Endothelial cell of umbilical vein (primary cell): ENCODE measurements around the gene TK1. TPM values are rescaled to one million over a fixed set of nuclear protein-coding genes. Genes with fewer than 3 reads are reported as not detected.

Source experiments
- BruUV-seq: library from RNA; stranded (reverse); fragments of 400-500 nt; replicated peaks from 2 replicates; lab custom pipeline; 2021; lab: Mats Ljungman, UMichigan
- CTCF ChIA-PET: fragments of 300-600, 350-600 bp; sonication (Branson Sonifier 250); formaldehyde crosslinking; loops from one replicate; lab custom pipeline; 2021; ENCODE audit warnings: antibody characterized with exemption, inconsistent platforms; lab: Charles Lee
- POLR2A ChIA-PET: fragments of 300-600, 350-600 bp; sonication (Branson Sonifier 250); formaldehyde crosslinking; loops from one replicate; lab custom pipeline; 2021; ENCODE audit warnings: antibody characterized with exemption, inconsistent platforms; lab: Charles Lee
- DNase-seq: peaks from one replicate; pipeline ENCODE4 v3.0.0-alpha.2; 2011; ENCODE audit warnings: low read depth, low spot score
- FAIRE-seq: peaks from 2 replicates; lab custom pipeline; 2011; peaks lifted over from hg19 to GRCh38; lab: Jason Lieb, UNC
- H2AFZ ChIP-seq: 2 replicates; pipeline ENCODE4 v1.6.0; 2012; ENCODE audit warnings: low read depth, low read length, control low read depth, inconsistent platforms
- H3K27ac ChIP-seq: 2 replicates; pipeline ENCODE4 v1.5.1; 2011; ENCODE audit warnings: low read depth, mild to moderate bottlenecking, control low read depth, low read length, moderate library complexity; ENCODE audit not compliant: insufficient read depth
- H3K27me3 ChIP-seq, 2 experiments: 2 replicates each; pipeline versions ENCODE4 v1.6.0 to v1.6.1; 2011; ENCODE audit warnings: low read length in 2 of 2, mixed read lengths in 1 of 2; ENCODE audit not compliant: control insufficient read depth in 2 of 2, insufficient read depth in 2 of 2
- H3K36me3 ChIP-seq, 2 experiments: 2 replicates in 1 of 2; 3 replicates in 1 of 2; pipeline ENCODE4 v1.5.1; 2011; ENCODE audit warnings: low read length in 2 of 2, mild to moderate bottlenecking in 1 of 2, moderate library complexity in 1 of 2; ENCODE audit not compliant: control insufficient read depth in 2 of 2, insufficient read depth in 2 of 2; ENCODE audit errors: extremely low read depth in 1 of 2
- H3K4me1 ChIP-seq: 3 replicates; pipeline ENCODE4 v1.5.1; 2011; ENCODE audit warnings: mild to moderate bottlenecking, low read length; ENCODE audit not compliant: control insufficient read depth, insufficient read depth; ENCODE audit errors: extremely low read depth
- H3K4me2 ChIP-seq: 2 replicates; pipeline ENCODE4 v1.6.1; 2011; ENCODE audit warnings: low read length, control low read depth, mixed read lengths; ENCODE audit not compliant: insufficient read depth
- H3K4me3 ChIP-seq, 3 experiments: fragments of 200-600 bp in 1 of 3; sonication (generic), shearing (Covaris generic) in 1 of 3; replicated peaks in 1 of 3; 2 replicates each; pipeline ENCODE4 v1.5.1; 2011 to 2016; ENCODE audit warnings: control low read depth in 3 of 3, low read length in 3 of 3, mild to moderate bottlenecking in 2 of 3, inconsistent platforms in 1 of 3, low read depth in 1 of 3, moderate library complexity in 1 of 3; ENCODE audit not compliant: insufficient read depth in 1 of 3
- H3K79me2 ChIP-seq: 2 replicates; pipeline ENCODE4 v1.6.0; 2012; ENCODE audit warnings: low read length, inconsistent platforms; ENCODE audit not compliant: control insufficient read depth, insufficient read depth
- H3K9ac ChIP-seq: replicated peaks from 2 replicates; pipeline ENCODE3; 2011; ENCODE audit warnings: low read length, control low read depth; ENCODE audit not compliant: insufficient read depth; ENCODE audit errors: extremely low read depth
- H3K9me1 ChIP-seq: replicated peaks from 3 replicates; pipeline ENCODE4 v1.6.0; 2011; ENCODE audit warnings: mild to moderate bottlenecking, low read length; ENCODE audit not compliant: control insufficient read depth, insufficient read depth; ENCODE audit errors: extremely low read depth
- H3K9me3 ChIP-seq: replicated peaks from 2 replicates; pipeline ENCODE4 v1.5.1; 2012; ENCODE audit warnings: low read length, inconsistent platforms; ENCODE audit not compliant: control insufficient read depth, insufficient read depth
- H4K20me1 ChIP-seq: replicated peaks from 2 replicates; pipeline ENCODE3; 2011; ENCODE audit warnings: mild to moderate bottlenecking, low read length; ENCODE audit not compliant: control insufficient read depth, insufficient read depth; ENCODE audit errors: extremely low read depth
- CTCF ChIP-seq, 2 donors: IDR thresholded peaks; 1 replicate in 1 of 2; 2 replicates in 1 of 2; pipeline ENCODE4 v1.5.1; 2011; ENCODE audit warnings: low read length in 2 of 2, mild to moderate bottlenecking in 2 of 2, moderate library complexity in 2 of 2, control low read depth in 1 of 2, inconsistent platforms in 1 of 2, low read depth in 1 of 2; ENCODE audit not compliant: insufficient read depth in 1 of 2; ENCODE audit errors: extremely low read depth in 1 of 2
- EZH2 ChIP-seq: IDR thresholded peaks from 2 replicates; pipeline ENCODE4 v1.6.1; 2012; ENCODE audit warnings: borderline replicate concordance, low read depth, mild to moderate bottlenecking, moderate library complexity, low read length, inconsistent platforms; ENCODE audit not compliant: severe bottlenecking
- FOS ChIP-seq: IDR thresholded peaks from 2 replicates; pipeline ENCODE4 v1.6.1; 2011; ENCODE audit warnings: mild to moderate bottlenecking, low read length, moderate library complexity, borderline replicate concordance; ENCODE audit not compliant: insufficient read depth
- GATA2 ChIP-seq: IDR thresholded peaks from 2 replicates; pipeline ENCODE4 v1.7.0; 2011; ENCODE audit warnings: low read depth, mild to moderate bottlenecking, moderate library complexity, mixed read lengths, low read length; ENCODE audit not compliant: insufficient read length, insufficient read depth
- JUN ChIP-seq: IDR thresholded peaks from 2 replicates; pipeline ENCODE4 v1.6.1; 2011; ENCODE audit warnings: borderline replicate concordance, low read depth; ENCODE audit not compliant: insufficient read length, insufficient read depth
- MAX ChIP-seq: IDR thresholded peaks from 2 replicates; pipeline ENCODE4 v1.6.1; 2011; ENCODE audit not compliant: insufficient read depth, insufficient read length
- MYC ChIP-seq: IDR thresholded peaks from one replicate; pipeline ENCODE4 v1.6.1; 2011; ENCODE audit warnings: mild to moderate bottlenecking, low read depth, low read length
- POLR2AphosphoS5 ChIP-seq: IDR thresholded peaks from 2 replicates; pipeline ENCODE4 v1.6.1; 2012; ENCODE audit warnings: low read depth, mild to moderate bottlenecking, control low read depth, low read length, moderate library complexity; ENCODE audit not compliant: insufficient read depth
- dilution Hi-C: fragments of 300-500 bp; cut with MboI; formaldehyde crosslinking; loops from one replicate; pipeline ENCODE4 v1.15.0; 2019; ENCODE audit warnings: low sequenced_read_pairs; ENCODE audit not compliant: extremely low pct_ligation_motif_present
- intact Hi-C: fragments of 100-400 bp; cut with micrococcal nuclease; formaldehyde crosslinking; loops from one replicate; pipeline ENCODE4 v1.10.0; 2022
- polyA plus RNA-seq, 4 experiments: library from polyadenylated mRNA; depleted of rRNA in 3 of 4; stranded (reverse) in 3 of 4; unstranded in 1 of 4; fragments of >200 nt; gene quantifications; 2 replicates each; pipeline versions ENCODE4 v1.2.1 to v1.2.3, GENCODE V29; 2011 to 2012; ENCODE audit warnings: missing spikeins in 1 of 4
- total RNA-seq: library from RNA; stranded (reverse); gene quantifications from 2 replicates; pipeline ENCODE4 v1.2.3, GENCODE V29; 2021

The TK1 gene
- total and polyA plus RNA-seq, 2 donors (not counting 3 experiments of a cell fraction or from before 2014, with no cell fraction given) = 111 to 159 TPM

GRCh38 chr17:78135858-78136500 is 50.9 kb downstream of the TK1 start:
- TF ChIP-seq CTCF (IDR thresholded peaks at IDR 0.05; ENCODE audit: extremely low read depth in 1 of 2, insufficient read depth in 1 of 2, low read depth in 1 of 2, low read length in 2 of 2) (no peak), MYC (no peak), FOS (no peak), EZH2 (no peak), JUN (no peak), MAX (no peak), GATA2 (no peak), POLR2AphosphoS5 (no peak)
- Histone ChIP-seq H3K9ac (no peak overlapping the region), H3K79me2 (no peaks in the 10 kb centered on the region), H3K36me3 (no peaks in the 10 kb centered on the region), H3K4me2 (no peak overlapping the region), H2AFZ (no peak overlapping the region), H3K9me3 (no peaks in the 10 kb centered on the region), H4K20me1 (no peaks in the 10 kb centered on the region), H3K27ac (no peak overlapping the region), H3K27me3 (no peaks in the 10 kb centered on the region), H3K4me3 (no peak overlapping the region), H3K9me1 (no peaks in the 10 kb centered on the region), H3K4me1 (peaks cover 4% of the 10 kb centered on the region)
- intact Hi-C loops = no loop called here
- FAIRE-seq = no peak
- dilution Hi-C loops = no loop called here
- POLR2A ChIA-PET = no interaction called here
- no peak for DNase-seq
- no TSS peak for BruUV-seq
- CTCF ChIA-PET = interaction anchor here (1.1 to 3.1 kb wide), 7 partner anchors 9 to 116 kb away, joined by 3 to 18 read pairs (median 6); partner anchors contain the start of genes AFMID and TK1
